ENCODE results near the gene SYCN.

Gene SYCN

DNA sequence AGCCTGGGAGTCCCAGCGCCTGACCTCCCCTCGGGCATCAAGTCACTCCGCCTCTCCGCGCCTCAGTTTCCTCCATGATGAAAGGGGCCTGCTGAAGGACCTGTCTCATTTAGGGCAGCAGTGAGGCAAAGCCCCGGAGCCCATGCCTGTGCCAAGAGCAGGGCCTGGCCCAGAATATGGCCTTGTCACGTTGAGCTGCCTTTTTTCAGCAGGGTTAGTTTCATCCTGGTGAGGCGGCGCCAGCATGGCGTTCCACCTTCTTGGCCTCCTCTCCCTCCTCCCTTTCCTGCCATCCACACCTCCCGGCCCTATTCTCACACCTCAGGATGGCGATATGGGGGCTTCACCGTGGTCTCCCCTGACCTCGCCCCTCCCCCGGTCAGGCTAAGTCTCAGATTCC lies 48.3 kb downstream of the SYCN start:
- no peak for DNase-seq (ENCODE audit: low spot score)

DNA sequence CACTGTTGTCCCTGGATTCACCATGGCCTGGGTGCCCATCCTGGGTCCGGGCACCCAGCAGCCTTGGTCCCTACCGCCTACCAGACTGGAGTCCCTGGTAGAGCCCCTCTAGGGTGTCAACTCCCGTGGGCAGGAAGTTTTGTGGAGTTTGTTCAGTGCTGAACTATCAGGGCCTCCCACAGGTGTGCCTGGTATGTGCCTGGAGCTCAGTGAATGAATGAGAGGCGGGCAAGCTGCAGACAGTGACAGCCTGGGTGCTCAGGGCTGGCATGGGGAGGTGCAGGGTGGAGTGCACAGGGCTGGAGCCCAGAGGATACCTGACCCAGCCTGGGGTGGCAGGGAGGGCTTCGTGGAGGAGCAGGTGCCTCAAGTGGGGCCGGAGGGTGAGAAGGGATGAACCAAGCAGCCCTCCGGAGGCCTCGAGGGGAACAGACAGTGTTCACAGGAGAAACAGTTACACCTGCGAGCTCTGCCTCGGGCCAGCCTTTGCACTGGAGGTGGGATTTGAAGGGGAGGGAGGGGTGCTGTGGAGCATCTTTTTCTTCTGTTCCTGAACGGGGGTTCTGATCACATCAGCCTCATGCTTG lies 48.9 kb downstream of the SYCN start:
- no peak for DNase-seq (ENCODE audit: low spot score)

DNA sequence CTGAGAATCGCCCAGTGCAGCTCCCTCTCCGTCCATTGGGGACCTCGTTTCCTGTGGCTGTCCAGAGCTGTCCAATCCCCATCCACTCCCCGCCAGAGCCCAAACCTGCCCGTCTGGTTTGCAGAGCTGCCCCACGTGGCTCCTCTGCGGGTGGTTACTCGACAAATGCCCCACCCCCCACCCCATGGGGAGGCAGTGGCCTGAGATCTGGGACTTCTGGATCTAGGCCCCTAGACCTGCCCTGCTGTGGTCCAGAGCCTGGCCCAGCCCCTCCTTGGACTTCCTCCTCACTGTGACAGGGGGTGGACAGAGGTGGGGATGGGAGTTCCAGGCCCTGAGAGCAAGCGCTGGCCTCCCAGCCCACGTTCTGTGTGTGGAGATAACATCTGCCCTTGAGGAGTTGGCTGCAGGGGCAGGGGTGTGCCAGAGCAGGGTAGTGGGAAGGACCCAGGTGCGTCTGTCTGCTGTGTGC lies 49.4 kb downstream of the SYCN start:
- DNase-seq (ENCODE audit: low spot score) = no peak

DNA sequence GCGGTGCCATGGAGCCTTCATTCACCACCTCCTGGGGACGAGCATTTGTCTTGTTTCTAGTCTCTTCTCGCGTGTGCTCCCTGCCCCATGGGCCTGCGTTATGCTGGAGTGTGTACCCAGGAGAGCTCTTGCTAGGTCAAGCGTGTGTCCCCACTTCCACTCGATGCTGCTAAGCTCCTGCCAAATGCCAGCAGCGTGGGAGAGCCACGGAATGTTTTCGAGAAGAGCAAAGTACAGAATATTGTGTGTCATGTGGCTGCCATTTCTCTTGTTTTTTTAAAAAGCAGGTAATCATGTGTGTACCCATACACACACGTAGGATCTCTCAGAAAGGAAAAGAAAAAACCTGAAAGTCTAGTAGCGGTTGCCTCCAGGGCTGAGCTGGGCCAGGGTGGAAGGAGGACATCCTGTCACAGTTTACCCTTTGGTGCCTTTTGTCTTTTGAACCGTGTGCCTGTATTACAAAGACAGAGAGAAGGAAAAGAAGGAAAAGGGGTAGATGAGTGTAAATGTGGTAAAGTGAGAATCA lies 49.9 kb downstream of the SYCN start:
- no peak for DNase-seq (ENCODE audit: low spot score)

Measured in SW480 (cell line).